HG03135 (cell line): Measurements from ENCODE around the gene EPSTI1.
"Not testable (repeated sequence)": the region's sequence is repeated elsewhere in the genome, so short reads cannot be mapped to it uniquely, and the experiment has no call there.

ENCODE experiments used
- ATAC-seq: cut with Tn5 transposase; IDR thresholded peaks from one replicate; pipeline ENCODE4 v1.9.1; 2021; ENCODE audit warnings: mild to moderate bottlenecking, moderate library complexity; ENCODE audit not compliant: unreplicated experiment

Gene EPSTI1, protein sequence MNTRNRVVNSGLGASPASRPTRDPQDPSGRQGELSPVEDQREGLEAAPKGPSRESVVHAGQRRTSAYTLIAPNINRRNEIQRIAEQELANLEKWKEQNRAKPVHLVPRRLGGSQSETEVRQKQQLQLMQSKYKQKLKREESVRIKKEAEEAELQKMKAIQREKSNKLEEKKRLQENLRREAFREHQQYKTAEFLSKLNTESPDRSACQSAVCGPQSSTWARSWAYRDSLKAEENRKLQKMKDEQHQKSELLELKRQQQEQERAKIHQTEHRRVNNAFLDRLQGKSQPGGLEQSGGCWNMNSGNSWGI

DNA sequence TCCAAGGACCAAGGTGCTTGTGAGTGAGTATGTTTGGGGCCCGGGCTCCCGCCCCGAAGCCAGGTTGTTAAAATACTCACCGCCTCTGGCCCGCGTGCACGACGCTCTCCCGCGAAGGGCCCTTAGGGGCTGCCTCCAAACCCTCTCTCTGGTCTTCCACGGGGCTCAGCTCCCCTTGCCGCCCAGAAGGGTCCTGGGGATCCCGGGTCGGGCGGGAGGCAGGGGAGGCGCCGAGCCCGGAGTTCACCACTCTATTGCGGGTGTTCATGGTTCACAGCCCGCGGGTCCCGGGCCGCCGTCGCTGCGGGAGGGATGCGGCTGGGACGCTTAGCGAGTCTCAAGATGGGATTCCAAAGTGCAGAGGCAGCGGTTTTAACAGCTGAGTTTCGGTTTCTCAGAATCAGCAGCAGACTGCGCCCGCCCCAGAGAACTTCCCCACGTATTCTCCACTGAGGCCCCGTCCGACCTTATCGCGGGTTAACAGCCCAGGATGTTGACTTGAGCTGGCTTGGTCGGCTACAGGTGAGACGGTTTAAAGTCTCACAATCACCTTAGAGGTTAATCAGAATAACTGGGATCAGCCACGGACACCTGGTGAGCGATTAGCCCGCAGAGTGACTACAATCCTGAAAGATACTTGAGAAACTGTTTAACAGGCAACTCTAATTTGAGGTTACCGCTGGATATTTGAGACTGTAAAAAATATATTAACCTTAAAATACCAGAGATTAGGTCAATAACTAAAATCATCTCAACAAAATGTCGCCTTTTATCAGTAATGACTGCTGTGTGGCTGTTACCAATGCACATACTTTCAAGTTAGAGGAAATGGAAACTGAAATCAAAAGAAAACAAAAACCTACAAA lies at the start of gene EPSTI1:
Gene EPSTI1, minus strand, starts transcription at position 344 of the 866 bp plus-strand sequence. Its CDS starts 76 bp downstream, at position 268.
- peak; percentile 64 for ATAC-seq

DNA sequence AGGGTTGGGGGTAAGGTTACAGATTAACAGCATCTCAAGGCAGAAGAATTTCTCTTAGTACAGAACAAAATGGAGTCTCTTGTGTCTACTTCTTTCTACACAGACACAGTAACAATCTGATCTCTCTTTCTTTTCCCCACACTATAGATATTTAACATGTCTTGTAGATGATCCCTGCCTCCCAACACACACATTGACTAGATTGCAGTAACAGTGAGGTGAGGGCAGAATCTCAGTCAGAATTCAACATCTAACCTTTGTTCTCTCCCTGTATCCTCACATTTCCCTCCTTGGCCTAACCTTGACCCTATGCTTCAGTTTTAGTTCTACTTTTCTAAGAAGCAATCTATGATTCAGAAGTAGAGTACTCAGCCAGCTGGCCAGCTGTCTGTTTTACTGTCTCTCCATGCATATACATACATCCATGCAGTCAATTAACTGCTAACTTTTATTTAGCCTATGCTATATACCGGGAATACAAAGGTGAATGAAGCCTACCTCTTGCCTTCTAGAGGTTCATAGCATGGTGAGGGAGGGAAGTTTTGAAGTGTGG lies 49.4 kb upstream of the EPSTI1 start:
- no peak for ATAC-seq

DNA sequence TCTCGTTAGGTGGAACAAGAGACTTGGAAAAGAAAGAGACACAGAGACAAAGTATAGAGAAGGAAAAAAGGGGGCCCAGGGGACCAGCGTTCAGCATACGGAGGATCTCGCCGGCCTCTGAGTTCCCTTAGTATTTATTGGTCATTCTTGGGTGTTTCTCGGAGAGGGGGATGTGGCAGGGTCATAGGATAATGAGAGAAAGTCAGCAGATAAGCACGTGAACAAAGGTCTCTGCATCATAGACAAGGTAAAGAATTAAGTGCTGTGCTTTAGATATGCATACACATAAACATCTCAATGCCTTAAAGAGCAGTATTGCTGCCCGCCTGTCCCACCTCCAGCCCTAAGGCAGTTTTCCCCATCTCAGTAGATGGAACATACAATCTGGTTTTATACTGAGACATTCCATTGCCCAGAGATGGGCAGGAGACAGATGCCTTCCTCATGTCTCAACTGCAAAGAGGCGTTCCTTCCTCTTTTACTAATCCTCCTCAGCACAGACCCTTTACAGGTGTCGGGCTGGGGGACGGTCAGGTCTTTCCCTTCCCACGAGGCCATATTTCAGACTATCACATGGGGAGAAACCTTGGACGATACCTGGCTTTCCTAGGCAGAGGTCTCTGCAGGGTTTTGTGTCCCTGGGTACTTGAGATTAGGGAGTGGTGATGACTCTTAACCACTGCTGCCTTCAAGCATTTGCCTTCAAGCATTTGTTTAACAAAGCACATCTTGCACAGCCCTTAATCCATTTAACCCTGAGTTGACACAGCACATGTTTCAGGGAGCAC lies 48.7 kb upstream of the EPSTI1 start:
- ATAC-seq = not testable (repeated sequence)

DNA sequence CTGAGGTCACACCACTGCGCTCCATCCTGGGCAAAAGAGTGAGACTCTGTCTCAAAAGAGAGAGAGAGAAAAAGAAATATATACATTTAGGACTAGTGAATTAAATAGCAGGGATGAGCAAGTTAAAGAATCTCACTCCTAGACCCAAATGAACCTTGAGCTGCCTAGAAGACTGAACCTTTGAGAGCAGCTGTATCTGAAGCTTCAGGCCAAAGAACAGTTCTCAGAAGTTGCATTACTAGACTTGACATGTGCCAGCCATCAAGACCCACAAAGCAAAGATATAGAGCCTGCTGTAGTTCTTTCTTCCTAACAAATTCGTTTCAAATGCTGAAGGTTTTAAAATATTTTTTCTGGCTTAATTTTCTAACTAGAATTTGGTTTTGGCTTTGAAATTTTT lies 47.9 kb upstream of the EPSTI1 start:
- no peak for ATAC-seq

DNA sequence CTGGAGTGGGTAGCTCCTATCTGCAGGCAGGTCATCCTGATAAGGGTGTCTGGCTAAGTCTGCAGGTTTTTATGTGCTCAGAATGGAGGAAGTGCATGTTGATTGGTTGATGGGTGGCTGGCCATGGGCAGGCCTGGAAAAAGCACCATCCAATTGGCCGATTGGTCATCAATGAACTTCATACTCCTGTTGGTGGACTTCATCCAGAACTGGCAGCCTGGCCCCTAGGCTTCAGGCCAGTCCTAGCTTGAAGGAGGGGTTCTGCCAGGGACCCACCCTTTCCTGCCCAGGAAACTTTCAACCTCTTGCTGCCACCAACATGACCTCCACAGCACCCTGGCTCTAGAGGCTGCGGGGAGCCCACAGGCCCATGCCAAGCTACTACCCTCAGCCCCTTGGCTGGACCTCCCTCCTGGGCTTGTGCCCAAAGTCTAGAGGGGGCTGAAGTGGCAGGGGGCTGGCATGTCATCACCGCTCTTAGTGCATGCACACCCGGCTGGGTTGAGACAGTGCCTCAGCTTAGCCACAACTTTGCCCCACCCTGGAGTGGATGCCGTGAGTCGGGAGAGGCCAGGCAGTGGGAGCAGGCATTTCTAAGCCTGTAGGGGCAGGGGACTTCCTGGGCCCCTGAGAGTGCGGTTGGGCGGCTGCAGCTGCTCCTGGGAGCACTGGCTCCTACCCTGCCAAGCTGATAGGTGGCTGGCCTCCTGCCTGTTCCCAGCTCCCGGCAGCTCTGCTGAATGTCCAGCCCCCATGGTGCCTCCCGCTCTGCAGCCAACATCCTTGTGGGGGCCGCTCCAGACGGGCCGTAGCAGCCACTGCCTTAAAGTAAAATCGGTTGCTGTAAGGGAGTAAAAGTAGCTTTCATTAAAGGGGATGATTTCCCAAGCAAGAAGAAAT lies 44.6 kb upstream of the EPSTI1 start:
- no peak for ATAC-seq

DNA sequence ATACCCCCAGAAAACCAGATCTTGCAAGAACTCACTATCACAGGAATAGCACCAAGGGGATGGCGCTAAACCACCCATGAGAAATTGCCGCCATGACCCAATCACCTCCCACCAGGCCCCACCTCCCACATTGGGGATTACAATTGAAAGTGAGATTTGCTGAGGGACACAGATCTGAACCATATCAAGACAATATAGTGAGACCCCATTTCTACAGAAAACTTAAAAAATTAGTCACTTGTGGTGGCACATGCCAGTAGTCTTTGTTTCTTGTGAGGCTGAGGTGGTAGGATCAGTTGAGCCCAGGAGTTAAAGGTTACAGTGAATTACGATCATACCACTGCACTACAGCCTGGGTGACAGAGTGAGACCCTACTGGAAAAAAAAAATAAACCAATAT lies 41.0 kb upstream of the EPSTI1 start:
- no peak for ATAC-seq

DNA sequence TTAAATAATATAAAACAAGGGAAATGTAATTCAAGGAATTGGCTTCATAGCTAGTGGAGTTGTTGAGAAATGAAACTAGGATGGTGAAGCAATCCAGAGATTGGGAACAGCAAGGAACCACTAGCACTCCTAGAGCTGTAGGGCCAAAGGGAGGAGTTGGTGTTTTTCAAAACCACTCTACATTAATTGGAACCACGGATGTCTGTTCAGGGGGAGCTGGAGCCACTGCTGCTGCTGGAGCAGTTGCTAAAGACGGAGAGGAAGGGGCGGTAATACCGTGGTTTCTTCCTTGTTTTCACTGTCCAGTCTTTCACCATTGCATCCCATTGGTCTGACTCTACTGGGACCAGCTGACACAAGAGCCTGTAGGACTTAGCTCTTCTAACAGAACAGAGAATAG lies 39.8 kb upstream of the EPSTI1 start:
- ATAC-seq = no peak

DNA sequence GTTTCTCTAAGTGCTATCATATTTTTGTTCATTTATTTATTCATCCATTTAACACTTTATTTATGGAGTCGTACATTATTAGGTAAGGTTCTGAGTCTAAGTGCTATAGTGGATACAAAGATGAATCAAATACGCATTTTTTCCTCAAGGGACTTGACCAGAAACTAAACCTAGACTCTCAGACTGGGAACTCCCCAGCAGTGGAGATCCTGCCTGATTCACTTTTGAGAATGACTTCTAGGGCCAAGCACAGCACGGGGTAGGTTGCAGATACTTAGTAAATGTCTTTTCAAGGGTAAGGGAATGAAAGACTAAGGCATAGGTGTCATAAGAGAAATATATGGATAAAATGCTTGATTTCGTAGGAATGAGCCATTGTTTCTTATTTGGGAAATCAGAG lies 38.5 kb upstream of the EPSTI1 start:
- ATAC-seq = no peak

DNA sequence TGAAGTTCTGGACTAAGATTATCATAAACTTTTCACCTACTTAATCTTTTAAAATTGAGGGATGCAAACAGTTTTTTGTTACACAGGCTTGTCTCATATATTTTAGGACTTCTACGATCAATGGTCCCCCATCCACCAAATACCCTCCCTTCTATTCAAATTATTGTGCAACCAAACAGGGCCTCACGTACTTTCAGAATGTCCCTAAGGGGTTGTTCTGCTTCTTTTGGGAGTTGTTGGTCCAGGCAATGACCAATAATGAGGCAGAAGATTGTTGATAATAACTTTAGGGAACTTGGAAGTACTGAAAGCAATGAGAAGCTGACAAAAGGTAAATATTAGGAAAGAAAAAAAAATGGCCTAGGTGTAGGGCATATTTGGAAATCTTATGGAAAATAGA lies 34.2 kb upstream of the EPSTI1 start:
- ATAC-seq = no peak

DNA sequence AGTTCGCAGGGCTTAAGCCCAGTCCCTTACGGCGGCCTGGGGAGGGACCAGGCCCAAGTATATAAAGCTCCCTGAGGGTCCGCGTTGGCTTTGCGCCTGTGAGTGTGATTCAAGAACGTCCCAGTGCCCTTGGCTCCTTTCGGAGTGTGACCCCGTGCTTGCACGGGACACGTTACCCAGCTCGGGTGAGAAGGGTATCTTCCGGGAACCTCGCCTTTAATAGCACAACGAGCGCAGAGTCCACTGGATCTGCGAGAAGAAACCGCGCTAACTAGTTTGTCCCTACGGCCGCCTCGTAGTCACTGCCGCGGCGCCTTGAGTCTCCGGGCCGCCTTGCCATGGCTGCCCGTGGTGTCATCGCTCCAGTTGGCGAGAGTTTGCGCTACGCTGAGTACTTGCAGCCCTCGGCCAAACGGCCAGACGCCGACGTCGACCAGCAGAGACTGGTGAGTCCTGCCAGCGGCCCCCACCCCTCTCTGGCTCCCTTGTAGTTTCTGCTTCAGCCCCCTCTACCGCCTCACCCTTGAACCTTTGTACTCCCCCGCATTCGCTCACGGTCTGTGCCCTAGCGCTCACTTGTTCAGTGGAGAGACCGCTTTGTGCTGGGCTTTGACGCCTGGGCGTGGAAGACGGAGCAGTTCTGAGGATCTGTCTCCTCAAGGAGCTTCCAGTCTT lies 31.4 kb upstream of the EPSTI1 start, which contains the start of gene DNAJC15:
Gene DNAJC15, plus strand, starts transcription at position 298 of the 675 bp plus-strand sequence. Its CDS starts 41 bp downstream, at position 339.
- ATAC-seq = peak; percentile 86

DNA sequence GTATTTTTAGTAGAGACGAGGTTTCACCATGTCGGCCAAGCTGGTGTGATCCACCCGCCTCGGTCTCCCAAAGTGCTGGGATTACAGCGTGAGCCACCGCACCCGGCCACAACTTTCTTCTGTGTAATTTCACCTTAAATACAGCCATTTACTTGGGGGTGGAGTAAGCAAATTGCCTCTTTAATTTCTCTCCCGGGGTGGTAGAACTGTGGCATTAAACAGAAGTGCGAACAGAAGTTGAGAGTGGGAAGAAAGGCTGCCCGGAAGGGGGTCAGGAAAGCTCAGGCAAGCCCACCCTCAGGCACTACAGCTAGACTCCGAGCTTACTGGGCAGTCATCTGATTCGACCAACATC lies 30.9 kb upstream of the EPSTI1 start:
- no peak for ATAC-seq

DNA sequence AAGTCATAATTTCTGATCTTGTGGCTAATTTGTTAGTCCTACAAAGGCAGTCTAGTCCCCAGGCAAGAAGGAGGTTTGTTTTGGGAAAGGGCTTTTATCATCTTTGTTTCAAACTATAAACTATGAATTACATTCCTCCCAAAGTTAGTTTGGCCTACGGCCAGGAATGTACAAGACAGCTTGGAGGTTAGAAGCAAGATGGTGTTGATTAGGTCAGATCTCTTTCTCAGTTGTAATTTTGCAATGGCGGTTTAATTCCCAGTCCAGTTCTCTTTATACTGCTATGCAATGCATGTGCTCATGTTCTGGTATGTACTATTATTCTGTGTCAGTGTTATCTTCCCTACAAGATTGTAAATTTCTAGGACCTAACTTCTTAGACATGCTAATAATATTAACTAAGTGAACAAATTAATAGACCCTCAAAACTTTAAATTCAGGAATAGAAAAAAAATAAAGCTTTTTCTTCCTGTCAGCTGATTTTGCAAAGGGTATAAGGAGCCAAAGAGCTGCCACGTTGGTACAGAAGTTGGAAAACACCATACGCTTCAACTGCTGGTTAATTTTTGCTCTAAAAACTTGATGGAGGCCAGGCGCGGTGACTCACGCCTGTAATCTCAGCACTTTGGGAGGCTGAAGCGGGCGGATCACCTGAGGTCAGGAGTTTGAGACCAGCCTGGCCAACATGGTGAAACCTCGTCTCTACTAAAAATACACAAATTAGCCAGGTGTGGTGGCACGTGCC lies 30.1 kb upstream of the EPSTI1 start:
- ATAC-seq = no peak

DNA sequence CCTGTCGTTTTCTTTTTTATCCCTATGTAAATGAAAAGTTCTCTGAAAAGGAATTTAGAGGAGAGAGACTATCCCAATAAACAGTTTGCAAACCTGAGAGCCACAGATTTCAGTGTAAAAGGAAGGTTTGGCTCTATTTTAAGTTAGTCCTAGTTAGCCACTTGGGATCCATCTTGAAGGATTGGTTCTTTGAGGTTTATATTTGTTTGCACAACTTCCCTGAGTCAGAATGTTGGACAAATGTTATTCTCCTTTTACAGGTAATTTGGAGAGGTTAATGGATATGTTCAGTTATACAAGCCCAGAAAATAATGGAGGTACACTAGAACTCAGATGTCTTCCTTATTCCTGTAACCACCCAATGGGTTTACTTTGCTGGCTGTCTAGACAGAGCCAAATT lies 28.8 kb upstream of the EPSTI1 start:
- ATAC-seq = no peak

DNA sequence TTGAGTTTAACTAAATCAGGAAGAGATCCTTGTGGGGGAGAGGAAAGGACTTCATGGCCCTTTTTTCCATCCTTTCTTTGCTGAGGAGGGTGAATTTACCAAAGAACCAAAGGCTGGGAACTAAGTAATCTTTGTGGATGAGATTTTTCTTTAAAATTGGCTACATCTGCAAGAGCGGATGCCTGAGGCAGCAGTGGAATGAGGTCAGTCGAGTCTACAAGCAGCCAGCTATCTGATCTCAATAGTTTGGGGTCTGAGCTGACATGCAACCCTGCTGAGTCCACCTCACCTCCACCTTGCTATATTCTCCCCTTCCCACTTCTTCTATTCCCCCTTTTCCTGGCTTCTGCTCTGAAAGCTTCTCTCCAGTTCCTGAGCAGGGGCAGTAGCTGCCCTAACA lies 27.8 kb upstream of the EPSTI1 start:
- ATAC-seq = no peak

DNA sequence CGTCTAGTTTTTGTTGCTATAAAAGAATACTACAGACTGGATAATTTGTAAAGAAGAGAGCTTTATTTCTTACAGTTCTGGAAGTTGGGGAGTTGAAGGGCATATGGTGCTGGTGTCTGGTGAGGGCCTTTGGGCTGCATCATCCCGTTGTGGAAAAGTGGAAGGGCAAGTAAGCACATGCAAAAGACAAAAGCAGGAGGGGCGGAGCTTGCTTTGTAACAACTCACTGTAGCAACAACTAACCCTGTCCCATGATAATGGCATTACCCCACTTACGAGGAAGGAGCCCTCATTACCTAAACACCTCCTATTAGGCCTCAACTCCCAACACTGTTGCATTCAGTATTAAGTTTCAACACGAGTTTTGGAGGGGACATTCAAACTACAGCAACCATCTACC lies 24.2 kb upstream of the EPSTI1 start:
- ATAC-seq = no peak

DNA sequence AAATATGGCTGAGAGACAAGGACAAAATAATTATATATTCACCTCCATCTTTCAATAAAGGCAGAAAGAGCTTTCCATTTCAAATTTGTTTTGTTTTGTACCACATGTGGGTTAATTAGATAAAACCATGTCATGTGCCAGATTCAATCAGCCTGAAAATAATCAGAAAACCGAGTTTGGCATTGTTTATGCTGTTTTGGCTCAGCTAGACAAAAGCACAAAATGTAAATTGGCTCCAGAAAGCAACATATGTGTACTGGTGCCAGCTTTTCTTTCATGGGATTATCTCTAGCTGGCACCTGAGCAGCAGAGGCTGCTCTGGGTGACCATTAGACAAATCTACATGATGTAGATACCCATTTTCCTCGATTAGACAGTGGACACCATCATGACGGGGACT lies 22.1 kb upstream of the EPSTI1 start:
- no peak for ATAC-seq

DNA sequence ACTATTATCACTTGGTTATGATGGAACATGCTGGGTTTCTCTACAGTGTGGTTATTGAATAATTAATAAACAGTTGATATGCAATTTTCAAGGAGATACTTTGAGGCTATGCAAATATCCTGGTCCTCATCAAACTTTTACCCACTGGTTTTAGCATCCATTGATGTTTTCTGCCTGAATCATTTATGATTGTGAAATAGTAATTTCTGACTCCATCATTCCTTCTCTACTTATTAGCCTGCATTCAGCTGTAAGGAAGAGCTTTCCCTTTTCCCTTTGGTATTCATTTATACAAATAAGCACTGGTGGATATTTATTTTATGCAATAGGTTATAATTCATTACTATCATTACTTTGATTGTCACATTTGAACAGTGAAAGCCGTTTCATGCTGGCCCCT lies 17.5 kb upstream of the EPSTI1 start:
- ATAC-seq = no peak

DNA sequence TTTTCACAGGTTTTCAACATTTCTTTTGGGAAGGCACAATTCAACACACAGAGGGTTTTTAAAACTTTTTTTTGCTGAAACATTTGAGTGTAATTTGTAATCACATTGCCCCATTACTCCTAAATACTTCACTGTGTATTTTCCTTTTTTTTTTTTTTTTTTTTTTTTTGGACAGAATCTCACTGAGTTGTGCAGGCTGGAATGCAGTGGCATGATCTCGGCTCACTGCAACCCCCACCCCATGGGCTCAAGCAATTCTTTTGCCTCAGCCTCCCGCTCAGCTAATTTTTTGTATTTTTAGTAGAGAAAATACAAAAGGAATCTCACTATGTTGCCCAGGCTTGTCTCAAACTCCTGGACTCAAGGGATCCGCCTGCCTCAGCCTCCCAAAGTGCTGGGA lies 16.6 kb upstream of the EPSTI1 start:
- ATAC-seq = no peak
